Measurements from ENCODE around the gene AKAP13.

The AKAP13 gene

GRCh38 chr15:85743392-85744055, 363.1 kb downstream of the AKAP13 start:
- no peak overlapping the region for H3K4me2 ChIP-seq (ENCODE audit: low read length)
- H3K9me3 ChIP-seq (ENCODE audit: control insufficient read depth, low read length), result no peaks in the 10 kb centered on the region
- H3K4me1 ChIP-seq, result no peaks in the 10 kb centered on the region
- no peak overlapping the region for H3K27ac ChIP-seq
- H3K4me3 ChIP-seq (ENCODE audit: low read depth, low read length), result no peak overlapping the region
- no peaks in the 10 kb centered on the region for H3K36me3 ChIP-seq (ENCODE audit: control insufficient read depth, insufficient read depth, low read length)
- H3K27me3 ChIP-seq (ENCODE audit: control insufficient read depth, insufficient read depth, low read length), result no peaks in the 10 kb centered on the region
- no peak overlapping the region for H2AFZ ChIP-seq
- no peak for TF ChIP-seq CTCF (IDR thresholded peaks at IDR 0.05)
- no peak overlapping the region for H3K9ac ChIP-seq
- H3K79me2 ChIP-seq, result no peaks in the 10 kb centered on the region

GRCh38 chr15:85744579-85744978, 364.2 kb downstream of the AKAP13 start:
- no peaks in the 10 kb centered on the region for H3K4me1 ChIP-seq
- no peak for TF ChIP-seq CTCF (IDR thresholded peaks at IDR 0.05)
- H3K9me3 ChIP-seq (ENCODE audit: control insufficient read depth, low read length), result no peaks in the 10 kb centered on the region
- H2AFZ ChIP-seq, result no peak overlapping the region
- no peak overlapping the region for H3K4me3 ChIP-seq (ENCODE audit: low read depth, low read length)
- no peaks in the 10 kb centered on the region for H3K79me2 ChIP-seq
- no peak overlapping the region for H3K4me2 ChIP-seq (ENCODE audit: low read length)
- no peak overlapping the region for H3K9ac ChIP-seq
- no peaks in the 10 kb centered on the region for H3K36me3 ChIP-seq (ENCODE audit: control insufficient read depth, insufficient read depth, low read length)
- H3K27ac ChIP-seq, result no peak overlapping the region
- no peaks in the 10 kb centered on the region for H3K27me3 ChIP-seq (ENCODE audit: control insufficient read depth, insufficient read depth, low read length)

- Histone ChIP-seq H3K4me2 (ENCODE audit: low read length) (no peak overlapping the region), H3K4me3 (ENCODE audit: low read depth, low read length) (no peak overlapping the region), H3K9me3 (ENCODE audit: control insufficient read depth, low read length) (no peaks in the 10 kb centered on the region), H3K36me3 (ENCODE audit: control insufficient read depth, insufficient read depth, low read length) (no peaks in the 10 kb centered on the region), H3K27ac (no peak overlapping the region), H3K9ac (no peak overlapping the region), H2AFZ (no peak overlapping the region), H3K27me3 (ENCODE audit: control insufficient read depth, insufficient read depth, low read length) (no peaks in the 10 kb centered on the region), H3K79me2 (no peaks in the 10 kb centered on the region), H3K4me1 (no peaks in the 10 kb centered on the region)
- TF ChIP-seq CTCF (IDR thresholded peaks at IDR 0.05), result no peak
These were observed 364.6 kb downstream of the AKAP13 start for GRCh38 chr15:85745023-85745422.

GRCh38 chr15:85745525-85746150, 365.2 kb downstream of the AKAP13 start:
- no peak overlapping the region for H3K27ac ChIP-seq
- H3K4me1 ChIP-seq, result no peaks in the 10 kb centered on the region
- H3K4me2 ChIP-seq (ENCODE audit: low read length), result no peak overlapping the region

More at GRCh38 chr15:85745525-85746150, 365.2 kb downstream of the AKAP13 start:
- H2AFZ ChIP-seq, result no peak overlapping the region
- H3K79me2 ChIP-seq, result no peaks in the 10 kb centered on the region
- no peaks in the 10 kb centered on the region for H3K9me3 ChIP-seq (ENCODE audit: control insufficient read depth, low read length)
- no peaks in the 10 kb centered on the region for H3K27me3 ChIP-seq (ENCODE audit: control insufficient read depth, insufficient read depth, low read length)
- no peaks in the 10 kb centered on the region for H3K36me3 ChIP-seq (ENCODE audit: control insufficient read depth, insufficient read depth, low read length)
- no peak overlapping the region for H3K9ac ChIP-seq
- TF ChIP-seq CTCF (IDR thresholded peaks at IDR 0.05), result no peak
- H3K4me3 ChIP-seq (ENCODE audit: low read depth, low read length), result no peak overlapping the region

Data from parathyroid adenoma (tissue), 2 donors.